ENCODE measurements around the gene NR2C2AP. TPM values are rescaled to one million over a fixed set of nuclear protein-coding genes. Genes with fewer than 3 reads are reported as not detected.
"Not testable (repeated sequence)": the region's sequence is repeated elsewhere in the genome, so short reads cannot be mapped to it uniquely, and the experiment has no call there.

NR2C2AP gene
- total RNA-seq, 1 donor from 2014 or later: 20.0 TPM

GRCh38 chr19:19186742-19187141, 16.5 kb downstream of the NR2C2AP start:
- TF ChIP-seq CTCF (IDR thresholded peaks at IDR 0.05; ENCODE audit: insufficient read depth, low read length, poor library complexity, severe bottlenecking): no peak
- Histone ChIP-seq H3K27me3 (ENCODE audit: control insufficient read depth, insufficient read depth, low read length) (no peaks in the 10 kb centered on the region), H3K4me3 (ENCODE audit: low read depth, low read length) (no peak overlapping the region), H3K36me3 (ENCODE audit: control insufficient read depth, insufficient read depth, low read length) (peaks cover 1% of the 10 kb centered on the region)
- no peak for DNase-seq (ENCODE audit: low read depth)

- peak; percentile 60 for TF ChIP-seq CTCF (IDR thresholded peaks at IDR 0.05; ENCODE audit: insufficient read depth, low read length, poor library complexity, severe bottlenecking)
- H3K27me3 ChIP-seq (ENCODE audit: control insufficient read depth, insufficient read depth, low read length): no peaks in the 10 kb centered on the region
- DNase-seq (ENCODE audit: low read depth): no peak
- no peak overlapping the region for H3K4me3 ChIP-seq (ENCODE audit: low read depth, low read length)
- H3K36me3 ChIP-seq (ENCODE audit: control insufficient read depth, insufficient read depth, low read length): peaks cover 3% of the 10 kb centered on the region
These were observed 17.1 kb downstream of the NR2C2AP start for GRCh38 chr19:19185853-19186740.

GRCh38 chr19:19181488-19181998, 21.7 kb downstream of the NR2C2AP start:
- no peak for TF ChIP-seq CTCF (IDR thresholded peaks at IDR 0.05; ENCODE audit: insufficient read depth, low read length, poor library complexity, severe bottlenecking)
- Histone ChIP-seq H3K36me3 (ENCODE audit: control insufficient read depth, insufficient read depth, low read length) (peaks cover 2% of the 10 kb centered on the region), H3K27me3 (ENCODE audit: control insufficient read depth, insufficient read depth, low read length) (no peaks in the 10 kb centered on the region), H3K4me3 (ENCODE audit: low read depth, low read length) (no peak overlapping the region)
- DNase-seq (ENCODE audit: low read depth): no peak

- Histone ChIP-seq H3K27me3 (ENCODE audit: control insufficient read depth, insufficient read depth, low read length) (no peaks in the 10 kb centered on the region), H3K4me3 (ENCODE audit: low read depth, low read length) (no peak overlapping the region), H3K36me3 (ENCODE audit: control insufficient read depth, insufficient read depth, low read length) (peaks cover 2% of the 10 kb centered on the region)
- TF ChIP-seq CTCF (IDR thresholded peaks at IDR 0.05; ENCODE audit: insufficient read depth, low read length, poor library complexity, severe bottlenecking): no peak
- DNase-seq (ENCODE audit: low read depth): no peak
These were observed 23.4 kb downstream of the NR2C2AP start for GRCh38 chr19:19179548-19180441.

- no peak for DNase-seq (ENCODE audit: low read depth)
- H3K36me3 ChIP-seq (ENCODE audit: control insufficient read depth, insufficient read depth, low read length): peaks cover 2% of the 10 kb centered on the region
- H3K27me3 ChIP-seq (ENCODE audit: control insufficient read depth, insufficient read depth, low read length): no peaks in the 10 kb centered on the region
- TF ChIP-seq CTCF (IDR thresholded peaks at IDR 0.05; ENCODE audit: insufficient read depth, low read length, poor library complexity, severe bottlenecking): no peak
- no peak overlapping the region for H3K4me3 ChIP-seq (ENCODE audit: low read depth, low read length)
These were observed 26.3 kb downstream of the NR2C2AP start for GRCh38 chr19:19176950-19177349.

GRCh38 chr19:19173243-19173642, 30.0 kb downstream of the NR2C2AP start:
- not testable (repeated sequence) for H3K4me3 ChIP-seq (ENCODE audit: low read depth, low read length); DNase-seq (ENCODE audit: low read depth); H3K36me3 ChIP-seq (ENCODE audit: control insufficient read depth, insufficient read depth, low read length)
- H3K27me3 ChIP-seq (ENCODE audit: control insufficient read depth, insufficient read depth, low read length): peaks cover 11% of the 10 kb centered on the region

All from kidney epithelial cell (primary cell).